WERI-Rb-1 (cell line): Measurements from ENCODE around the gene SEMG2.

Experiments used
- DNase-seq: peaks from one replicate; pipeline ENCODE4 v3.0.0-alpha.2; 2020
- H3K27ac ChIP-seq: fragments of 250-450 bp; sonication (Bioruptor Pico); 2 replicates; pipeline ENCODE4 v1.5.1; 2020; ENCODE audit warnings: mild to moderate bottlenecking, moderate library complexity
- H3K27me3 ChIP-seq: fragments of 250-450 bp; sonication (Bioruptor Pico); 2 replicates; pipeline ENCODE4 v1.5.1; 2021; ENCODE audit warnings: mild to moderate bottlenecking, low read depth, moderate library complexity; ENCODE audit not compliant: insufficient read depth, severe bottlenecking
- H3K36me3 ChIP-seq: fragments of 250-450 bp; sonication (Bioruptor Pico); 2 replicates; pipeline ENCODE4 v1.5.1; 2020; ENCODE audit warnings: mild to moderate bottlenecking, moderate library complexity
- H3K4me3 ChIP-seq: 2 replicates; pipeline ENCODE4 v1.5.1; 2011; ENCODE audit warnings: low read depth, mild to moderate bottlenecking, control low read depth, low read length
- H3K9me3 ChIP-seq: fragments of 250-450 bp; sonication (Bioruptor Pico); 2 replicates; pipeline ENCODE4 v1.5.1; 2021; ENCODE audit warnings: mild to moderate bottlenecking, moderate library complexity; ENCODE audit not compliant: severe bottlenecking
- TF ChIP-seq, protein P1 (sequence below): IDR thresholded peaks from 2 replicates; pipeline ENCODE4 v1.5.1; 2011; ENCODE audit warnings: low read depth, mild to moderate bottlenecking, control low read depth, inconsistent platforms, low read length

SEMG2 gene

DNA sequence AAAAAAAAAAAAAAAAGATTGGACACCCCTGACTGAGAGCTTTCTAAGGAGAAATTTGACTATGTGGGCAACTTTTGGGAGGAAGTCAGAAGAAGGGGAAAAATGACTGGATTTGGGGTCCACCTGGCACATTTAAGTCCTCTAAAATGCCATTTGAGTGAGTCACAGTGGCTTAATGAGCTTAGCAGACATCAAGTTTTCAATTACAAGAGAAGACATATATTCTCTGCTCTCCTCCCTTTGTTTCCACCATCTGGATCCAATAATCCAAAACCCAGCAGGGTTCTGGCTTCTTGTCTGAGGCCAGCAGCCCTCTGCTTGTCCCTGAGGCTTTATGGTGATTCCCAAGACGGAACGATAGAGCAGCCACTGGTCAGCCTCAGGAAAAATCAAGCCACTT, 39.5 kb upstream of the SEMG2 start:
- Histone ChIP-seq H3K27ac (peak overlapping the region; percentile 40), H3K27me3 (no peaks in the 10 kb centered on the region), H3K9me3 (no peaks in the 10 kb centered on the region), H3K4me3 (no peak overlapping the region), H3K36me3 (no peaks in the 10 kb centered on the region)
- peak; percentile 37 for DNase-seq
- TF ChIP-seq, protein P1, sequence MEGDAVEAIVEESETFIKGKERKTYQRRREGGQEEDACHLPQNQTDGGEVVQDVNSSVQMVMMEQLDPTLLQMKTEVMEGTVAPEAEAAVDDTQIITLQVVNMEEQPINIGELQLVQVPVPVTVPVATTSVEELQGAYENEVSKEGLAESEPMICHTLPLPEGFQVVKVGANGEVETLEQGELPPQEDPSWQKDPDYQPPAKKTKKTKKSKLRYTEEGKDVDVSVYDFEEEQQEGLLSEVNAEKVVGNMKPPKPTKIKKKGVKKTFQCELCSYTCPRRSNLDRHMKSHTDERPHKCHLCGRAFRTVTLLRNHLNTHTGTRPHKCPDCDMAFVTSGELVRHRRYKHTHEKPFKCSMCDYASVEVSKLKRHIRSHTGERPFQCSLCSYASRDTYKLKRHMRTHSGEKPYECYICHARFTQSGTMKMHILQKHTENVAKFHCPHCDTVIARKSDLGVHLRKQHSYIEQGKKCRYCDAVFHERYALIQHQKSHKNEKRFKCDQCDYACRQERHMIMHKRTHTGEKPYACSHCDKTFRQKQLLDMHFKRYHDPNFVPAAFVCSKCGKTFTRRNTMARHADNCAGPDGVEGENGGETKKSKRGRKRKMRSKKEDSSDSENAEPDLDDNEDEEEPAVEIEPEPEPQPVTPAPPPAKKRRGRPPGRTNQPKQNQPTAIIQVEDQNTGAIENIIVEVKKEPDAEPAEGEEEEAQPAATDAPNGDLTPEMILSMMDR: no peak

DNA sequence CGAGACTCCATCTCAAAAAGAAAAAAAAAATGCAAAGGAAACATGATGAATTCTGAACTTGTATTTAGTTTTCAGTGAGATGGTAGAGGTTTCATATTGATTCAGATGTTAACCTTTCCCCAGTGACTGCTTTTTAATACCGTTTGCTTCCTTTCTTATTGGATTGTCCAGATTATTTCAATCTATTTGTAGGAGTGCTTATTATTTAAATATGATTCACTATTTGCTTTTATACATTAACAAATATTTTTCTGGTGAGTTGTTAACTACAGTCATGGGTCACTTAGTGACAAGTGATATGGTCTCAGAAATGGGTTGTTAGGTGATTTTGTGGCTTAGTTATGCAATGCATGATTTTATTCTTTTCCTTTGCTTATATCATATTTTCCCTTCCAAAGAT, 38.1 kb upstream of the SEMG2 start:
- TF ChIP-seq, protein P1: no peak
- Histone ChIP-seq H3K36me3 (no peaks in the 10 kb centered on the region), H3K9me3 (no peaks in the 10 kb centered on the region), H3K27ac (no peak overlapping the region), H3K27me3 (no peaks in the 10 kb centered on the region), H3K4me3 (no peak overlapping the region)
- DNase-seq: no peak

DNA sequence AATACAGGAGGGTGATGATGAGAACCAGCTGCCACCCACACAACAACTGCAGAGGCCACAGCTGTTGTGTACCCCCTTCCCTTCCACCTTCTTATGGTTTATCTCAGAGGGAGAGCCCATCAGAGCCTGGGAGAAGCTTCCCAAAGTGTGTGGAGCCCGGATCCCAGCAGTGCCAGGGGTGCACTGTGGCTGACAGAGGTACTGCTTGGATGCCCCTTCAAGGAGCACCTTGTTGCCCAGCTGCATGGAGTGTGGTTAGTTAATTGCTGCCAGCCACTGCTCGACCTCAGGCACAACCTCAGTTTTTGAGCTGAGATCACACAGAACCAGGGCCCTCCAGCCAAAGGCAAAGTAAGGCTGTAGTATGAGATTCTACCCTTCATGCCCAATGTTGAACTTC, 33.5 kb upstream of the SEMG2 start:
- Histone ChIP-seq H3K36me3 (no peaks in the 10 kb centered on the region), H3K27me3 (no peaks in the 10 kb centered on the region), H3K27ac (no peak overlapping the region), H3K9me3 (no peaks in the 10 kb centered on the region), H3K4me3 (no peak overlapping the region)
- TF ChIP-seq, protein P1: no peak
- DNase-seq: no peak

DNA sequence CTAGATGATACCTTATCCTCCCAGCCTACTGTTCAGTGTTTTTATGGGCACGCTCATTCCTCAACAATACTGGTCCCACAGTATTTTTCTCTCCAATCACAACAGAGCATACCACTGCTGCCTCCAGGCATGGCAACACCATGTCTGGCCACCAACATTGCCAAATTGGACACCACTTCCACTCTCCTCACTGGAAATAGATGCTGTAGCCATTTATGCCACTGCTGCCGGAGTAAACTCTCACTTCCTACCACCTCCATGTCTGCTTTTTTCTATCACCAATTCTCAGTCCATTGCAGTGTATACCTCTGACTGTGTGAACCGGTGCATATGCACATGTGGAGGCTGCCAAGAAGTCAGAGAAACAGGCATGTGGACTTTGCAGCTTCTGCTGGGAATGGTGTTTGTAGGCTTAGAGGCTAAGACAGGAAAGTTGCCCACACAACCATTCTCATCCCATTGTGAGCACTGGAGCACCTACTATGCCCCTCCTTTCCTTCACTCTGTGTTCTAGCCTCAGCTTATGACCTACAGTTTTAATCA, 32.0 kb upstream of the SEMG2 start:
- no peaks in the 10 kb centered on the region for H3K27me3 ChIP-seq
- no peak overlapping the region for H3K4me3 ChIP-seq
- TF ChIP-seq, protein P1: no peak
- no peak overlapping the region for H3K27ac ChIP-seq
- DNase-seq: no peak
- no peaks in the 10 kb centered on the region for H3K9me3 ChIP-seq
- no peaks in the 10 kb centered on the region for H3K36me3 ChIP-seq

DNA sequence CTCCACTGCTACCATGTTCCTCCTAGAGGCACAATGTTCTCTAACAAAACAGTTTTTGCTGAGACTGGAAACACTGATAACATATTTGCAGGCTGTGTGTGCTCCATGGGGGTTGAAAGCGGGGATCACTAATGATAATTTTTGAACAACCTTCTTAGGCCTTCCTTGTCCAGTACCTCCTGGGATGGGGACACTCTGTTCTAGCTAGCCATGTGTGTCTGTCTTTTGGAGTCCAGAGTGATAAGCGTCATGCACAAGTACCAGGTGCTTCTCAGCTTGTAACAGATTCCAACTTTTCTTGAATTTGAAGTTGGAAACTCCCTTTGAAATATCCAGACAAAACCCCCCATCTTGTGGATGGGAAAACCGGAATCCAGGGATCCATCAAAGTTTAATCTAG, 31.3 kb upstream of the SEMG2 start:
- H3K9me3 ChIP-seq: no peaks in the 10 kb centered on the region
- H3K27ac ChIP-seq: no peak overlapping the region
- TF ChIP-seq, protein P1: no peak
- no peak overlapping the region for H3K4me3 ChIP-seq
- H3K36me3 ChIP-seq: no peaks in the 10 kb centered on the region
- no peak for DNase-seq
- H3K27me3 ChIP-seq: no peaks in the 10 kb centered on the region

DNA sequence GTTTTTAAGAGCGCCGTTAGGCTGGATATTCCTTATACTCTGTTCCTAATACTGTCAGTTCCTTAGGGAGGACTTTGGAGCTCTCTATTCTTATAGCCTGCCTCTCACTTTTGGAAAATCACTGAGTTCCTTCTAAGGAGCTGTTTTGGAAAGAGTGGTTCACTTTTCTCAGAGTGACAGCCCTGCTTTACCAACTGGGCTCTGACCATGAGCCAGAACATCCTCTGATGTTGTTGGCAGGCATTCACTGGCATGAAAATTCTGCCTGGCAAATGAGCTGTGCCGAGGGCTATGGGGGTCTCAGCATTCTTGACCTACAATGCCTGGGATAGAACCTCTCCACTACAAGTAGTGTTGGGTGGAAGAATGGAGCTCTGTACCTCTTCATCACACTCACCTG, 29.2 kb upstream of the SEMG2 start:
- Histone ChIP-seq H3K36me3 (no peaks in the 10 kb centered on the region), H3K4me3 (no peak overlapping the region), H3K27ac (no peak overlapping the region), H3K9me3 (no peaks in the 10 kb centered on the region), H3K27me3 (no peaks in the 10 kb centered on the region)
- DNase-seq: no peak
- TF ChIP-seq, protein P1: no peak
